Stomach (tissue), 9 donors: ENCODE measurements around the gene ZFYVE21. TPM values are rescaled to one million over a fixed set of nuclear protein-coding genes. Genes with fewer than 3 reads are reported as not detected.

Source experiments
- DNase-seq, 2 donors: peaks; one replicate each; pipeline versions ENCODE4 v3.0.0 to v3.0.0-alpha.2; 2013 to 2019
- H3K27ac ChIP-seq, 5 donors: fragments of 200-600 bp in 4 of 5; sonication (generic) in 4 of 5; one replicate each; pipeline ENCODE4 v1.5.1; 2013 to 2019; ENCODE audit warnings: mild to moderate bottlenecking in 1 of 5, moderate library complexity in 1 of 5
- H3K27me3 ChIP-seq, 3 donors: fragments of 200-600 bp; sonication (generic); one replicate each; pipeline ENCODE4 v1.5.1; 2017 to 2019; ENCODE audit warnings: mixed run types in 1 of 3
- H3K36me3 ChIP-seq, 4 donors: fragments of 200-600 bp; sonication (generic); 1 replicate in 3 of 4; 2 replicates in 1 of 4; pipeline ENCODE4 v1.5.1; 2016 to 2019
- H3K4me1 ChIP-seq, 4 donors: fragments of 200-600 bp; sonication (generic); one replicate each; pipeline ENCODE4 v1.5.1; 2016 to 2019
- H3K4me3 ChIP-seq, 4 donors: fragments of 200-600 bp; sonication (generic) in 3 of 4; one replicate each; pipeline ENCODE4 v1.5.1; 2016 to 2019; ENCODE audit warnings: mild to moderate bottlenecking in 1 of 4
- H3K9me3 ChIP-seq, 4 donors: fragments of 200-600 bp; sonication (generic); one replicate each; pipeline ENCODE4 v1.5.1; 2016 to 2019
- CTCF ChIP-seq, 7 experiments: fragments of 450-650 bp in 4 of 7; fragments of 200-600 bp in 3 of 7; sonication (generic) in 3 of 7; IDR thresholded peaks; one replicate each; pipeline ENCODE4 v1.5.1; 2016 to 2019; ENCODE audit warnings: antibody characterized with exemption in 7 of 7, control low read depth in 2 of 7, mild to moderate bottlenecking in 1 of 7
- EP300 ChIP-seq: sonication (generic); formaldehyde crosslinking; IDR thresholded peaks from one replicate; pipeline ENCODE4 v1.6.1; 2017; ENCODE audit warnings: antibody characterized with exemption
- POLR2A ChIP-seq, 4 donors: fragments of 450-650 bp; IDR thresholded peaks; one replicate each; pipeline ENCODE4 v1.6.1; 2016; ENCODE audit warnings: antibody characterized with exemption in 4 of 4, control low read depth in 2 of 4, mild to moderate bottlenecking in 1 of 4, moderate library complexity in 1 of 4
- POLR2AphosphoS5 ChIP-seq, 3 donors: sonication (generic); formaldehyde crosslinking; IDR thresholded peaks; one replicate each; pipeline ENCODE4 v1.6.1; 2016; ENCODE audit warnings: antibody characterized with exemption in 3 of 3
- WGBS, 5 donors: extraction: QIAGEN DNeasy Blood & Tissue Kit in 3 of 5; methylation state at CpG; one replicate each; pipeline versions ENCODE4 v1.1.5 to v1.1.7; 2013 to 2018; 5-methylcytosine and 5-hydroxymethylcytosine counted together
- intact Hi-C: fragments of 100-400 bp; cut with DNase I; formaldehyde crosslinking; loops from one replicate; pipeline ENCODE4 v1.15.1; 2023; ENCODE audit warnings: low total_unique reads
- polyA plus RNA-seq, 3 donors: library from polyadenylated mRNA; stranded (reverse); fragments of 200-250 nt; gene quantifications; one replicate each; pipeline ENCODE4 v1.2.3, GENCODE V29; 2013
- total RNA-seq, 5 donors: library from RNA; depleted of rRNA; stranded (reverse); fragments of >200 nt; gene quantifications; one replicate each; pipeline versions ENCODE4 v1.1.0 to v1.2.3, GENCODE V29; 2014 to 2016
- donor health status: healthy with polysubstance abuse.
- donor health status: Bipolar disorder and iron deficiency.
- donor health status: healthy.

Gene ZFYVE21
- total and polyA plus RNA-seq, 8 donors: 28.0 to 150 (median 72.9) TPM

- Histone ChIP-seq H3K27me3 (no peaks in the 10 kb centered on the region), H3K4me3 (no peak overlapping the region), H3K36me3 (peaks cover 43 to 96% (median 86%) of the 10 kb centered on the region in 4 donors), H3K27ac (peak overlapping the region in 2 of 5 donors; percentile 47 to 69), H3K9me3 (no peaks in the 10 kb centered on the region), H3K4me1 (peaks cover 48 to 87% (median 70%) of the 10 kb centered on the region in 4 donors)
- intact Hi-C loops: no loop called here
- TF ChIP-seq POLR2AphosphoS5 (IDR thresholded peaks at IDR 0.05) (no peak), POLR2A (IDR thresholded peaks at IDR 0.05) (no peak), CTCF (IDR thresholded peaks at IDR 0.05) (no peak), EP300 (no peak)
- DNase-seq: no peak
- 87 to 94% (median 94%) methylated on average over 15 of the region's 15 CpGs for WGBS, 5 donors
Measured at GRCh38 chr14:103731481-103731880, 15.9 kb downstream of the ZFYVE21 start.

DNA sequence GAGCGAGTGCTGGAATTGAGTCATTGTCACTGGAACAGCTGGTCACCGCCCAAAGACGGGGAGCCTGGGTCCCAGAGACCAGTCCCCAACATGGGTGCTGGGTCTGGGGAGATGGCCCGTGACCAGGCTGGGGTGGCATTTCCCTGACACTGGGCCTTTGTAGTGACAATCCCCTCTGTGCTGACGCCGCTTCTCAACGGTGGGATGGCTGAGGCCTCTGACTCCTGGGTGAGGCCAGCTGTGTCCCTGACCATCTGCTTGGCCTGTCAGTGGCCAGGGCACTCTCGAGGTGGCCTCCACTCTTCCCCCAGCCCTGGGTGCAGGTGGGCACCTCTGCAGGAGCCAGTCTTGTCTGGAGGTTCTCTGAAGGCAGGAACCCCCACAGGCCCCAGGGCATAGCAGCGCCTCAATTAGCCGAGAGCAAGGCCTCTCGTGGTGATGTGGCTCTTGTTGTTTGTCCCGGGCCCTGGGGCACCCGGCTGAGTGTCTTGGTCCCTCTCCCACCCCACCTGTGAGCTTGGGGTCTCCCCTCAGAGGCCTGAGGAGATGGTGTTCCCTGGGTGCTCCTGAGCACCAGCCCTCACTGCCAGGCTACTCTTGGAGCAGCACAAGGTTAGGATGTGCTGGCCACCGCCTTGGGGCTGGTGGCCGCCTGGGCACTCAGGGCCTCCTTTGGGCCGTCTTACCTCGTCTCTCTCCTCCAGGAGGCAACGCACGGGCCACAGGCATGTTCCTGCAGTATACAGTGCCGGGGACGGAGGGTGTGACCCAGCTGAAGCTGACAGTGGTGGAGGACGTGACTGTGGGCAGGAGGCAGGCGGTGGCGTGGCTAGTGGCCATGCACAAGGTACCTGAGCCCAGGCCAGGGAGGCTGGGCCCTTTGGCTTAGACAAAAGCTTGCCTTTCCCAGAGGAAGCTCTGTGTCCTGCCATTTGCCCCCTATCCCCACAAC is 16.6 kb downstream of the ZFYVE21 start:
- Histone ChIP-seq H3K4me1 (peaks cover 52 to 90% (median 71%) of the 10 kb centered on the region in 4 donors), H3K9me3 (no peaks in the 10 kb centered on the region), H3K4me3 (no peak overlapping the region), H3K36me3 (peaks cover 47 to 99% (median 92%) of the 10 kb centered on the region in 4 donors), H3K27ac (peak overlapping the region in 2 of 5 donors; percentile 47 to 69), H3K27me3 (no peaks in the 10 kb centered on the region)
- TF ChIP-seq POLR2A (IDR thresholded peaks at IDR 0.05) (no peak), CTCF (IDR thresholded peaks at IDR 0.05) (no peak), POLR2AphosphoS5 (IDR thresholded peaks at IDR 0.05) (no peak), EP300 (no peak)
- intact Hi-C loops: no loop called here
- WGBS, 5 donors: 85 to 92% (median 88%) methylated on average over 19 to 24 of the region's 24 CpGs
- no peak for DNase-seq

GRCh38 chr14:103732868-103733620 is 17.4 kb downstream of the ZFYVE21 start:
- H3K4me3 ChIP-seq: no peak overlapping the region
- no peaks in the 10 kb centered on the region for H3K27me3 ChIP-seq
- peak overlapping the region in 2 of 5 donors; percentile 81 to 87 for H3K27ac ChIP-seq
- H3K9me3 ChIP-seq: no peaks in the 10 kb centered on the region
- peaks cover 43 to 90% (median 71%) of the 10 kb centered on the region in 4 donors for H3K4me1 ChIP-seq
- H3K36me3 ChIP-seq: peaks cover 50 to 99% (median 94%) of the 10 kb centered on the region in 4 donors
- DNase-seq: no peak
- 72 to 86% (median 80%) methylated on average over 9 of the region's 9 CpGs for WGBS, 5 donors
- intact Hi-C loops: no loop called here
- TF ChIP-seq POLR2AphosphoS5 (IDR thresholded peaks at IDR 0.05) (peak in 1 of 3 donors; percentile 57), CTCF (IDR thresholded peaks at IDR 0.05) (no peak)

GRCh38 chr14:103733651-103734050 is 18.0 kb downstream of the ZFYVE21 start:
- no peaks in the 10 kb centered on the region for H3K27me3 ChIP-seq
- H3K4me3 ChIP-seq: no peak overlapping the region
- H3K4me1 ChIP-seq: peaks cover 38 to 89% (median 66%) of the 10 kb centered on the region in 4 donors
- H3K27ac ChIP-seq: peak overlapping the region in 2 of 5 donors; percentile 81 to 87
- no peaks in the 10 kb centered on the region for H3K9me3 ChIP-seq
- no peak for DNase-seq
- intact Hi-C loops: no loop called here
- 83 to 91% (median 87%) methylated on average over 14 of the region's 14 CpGs for WGBS, 5 donors
- H3K36me3 ChIP-seq: peaks cover 51 to 99% (median 94%) of the 10 kb centered on the region in 4 donors
- TF ChIP-seq POLR2AphosphoS5 (IDR thresholded peaks at IDR 0.05): no peak
